CD4-positive, alpha-beta T cell treated with Interleukin-15 for 4 hours (primary cell): ENCODE measurements around the gene PKIB.
"Not testable (repeated sequence)": the region's sequence is repeated elsewhere in the genome, so short reads cannot be mapped to it uniquely, and the experiment has no call there.

Experiments
- DNase-seq: peaks from one replicate; pipeline ENCODE4 v3.0.0-alpha.2; 2020; ENCODE audit warnings: low spot score

Gene PKIB

GRCh38 chr6:122621638-122622037 is 11.4 kb downstream of the PKIB start:
- no peak for DNase-seq

- no peak for DNase-seq
Observed at GRCh38 chr6:122622479-122622878, 12.3 kb downstream of the PKIB start.

- no peak for DNase-seq
Observed at GRCh38 chr6:122623279-122623678, 13.1 kb downstream of the PKIB start.

GRCh38 chr6:122624853-122625252 is 14.6 kb downstream of the PKIB start:
- DNase-seq = no peak

DNA sequence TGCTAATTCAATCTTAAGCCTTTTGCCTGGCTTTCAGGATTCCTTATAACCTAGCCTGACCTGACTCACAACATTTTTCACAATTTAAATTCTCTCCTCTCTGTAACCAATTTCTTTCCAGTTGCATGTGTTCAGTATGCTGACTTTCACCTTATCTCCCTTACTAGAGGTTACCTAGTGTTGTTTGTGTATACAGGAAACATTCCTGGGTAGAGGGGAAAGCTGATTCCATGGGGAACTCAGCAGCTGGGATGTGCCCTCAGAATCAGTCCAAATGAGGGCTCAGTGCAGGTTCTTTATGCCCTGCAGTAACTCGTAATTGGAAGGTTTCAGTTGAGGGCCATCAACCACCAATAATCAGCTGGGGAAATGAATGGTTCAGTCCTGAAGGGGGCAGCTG is 18.5 kb downstream of the PKIB start:
- DNase-seq = no peak

DNA sequence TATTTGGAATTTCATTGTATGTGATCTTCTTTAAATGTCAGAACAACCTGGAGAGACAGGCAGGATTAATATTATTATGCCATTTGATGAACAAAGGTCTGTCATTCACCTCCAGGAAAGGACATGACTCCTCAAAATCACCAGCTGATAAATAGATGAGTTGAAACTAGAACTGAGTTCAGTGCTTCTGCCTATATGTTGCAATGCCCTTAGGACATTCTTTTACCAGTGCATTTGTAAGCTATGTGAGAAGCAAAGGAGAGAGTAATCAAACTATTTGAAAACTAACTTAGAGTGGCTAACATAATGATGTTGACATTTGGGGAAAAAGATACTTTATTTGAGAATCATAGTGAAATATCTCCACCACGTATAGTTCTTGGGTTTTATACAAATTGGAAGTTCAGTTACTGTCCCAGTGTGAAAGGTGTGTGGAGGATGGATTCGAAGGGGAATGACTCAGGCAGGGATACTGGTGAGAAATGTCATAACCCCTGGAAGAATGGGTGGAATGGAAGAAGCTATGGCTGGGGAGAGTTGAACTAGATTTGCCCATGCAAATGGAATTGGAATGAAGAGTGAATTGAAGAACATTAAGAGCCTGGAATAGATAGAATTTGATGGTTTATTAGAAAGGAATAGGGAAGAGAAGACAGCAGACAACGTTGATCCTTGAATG is 21.5 kb downstream of the PKIB start:
- no peak for DNase-seq

GRCh38 chr6:122640366-122640765 is 30.2 kb downstream of the PKIB start:
- no peak for DNase-seq

DNA sequence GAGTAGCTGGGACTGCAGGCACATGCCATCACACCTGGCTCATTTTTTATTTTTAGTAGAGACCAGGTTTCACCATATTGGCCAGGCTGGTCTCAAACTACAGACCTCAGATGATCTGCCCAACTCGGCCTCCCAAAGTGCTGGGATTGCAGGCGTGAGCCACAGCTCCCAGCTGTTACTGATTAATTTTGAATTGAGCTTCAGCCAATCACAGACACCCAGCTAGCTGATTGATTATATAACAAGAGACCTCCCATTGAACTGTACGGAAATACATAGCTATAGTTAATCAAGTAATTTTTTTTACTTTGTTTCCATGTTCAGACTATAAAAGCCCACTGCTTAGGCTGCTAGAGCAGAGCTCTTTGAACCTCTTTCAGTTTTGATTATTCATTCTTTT is 31.6 kb downstream of the PKIB start:
- DNase-seq = no peak

- not testable (repeated sequence) for DNase-seq
Observed at GRCh38 chr6:122642604-122643003, 32.4 kb downstream of the PKIB start.

DNA sequence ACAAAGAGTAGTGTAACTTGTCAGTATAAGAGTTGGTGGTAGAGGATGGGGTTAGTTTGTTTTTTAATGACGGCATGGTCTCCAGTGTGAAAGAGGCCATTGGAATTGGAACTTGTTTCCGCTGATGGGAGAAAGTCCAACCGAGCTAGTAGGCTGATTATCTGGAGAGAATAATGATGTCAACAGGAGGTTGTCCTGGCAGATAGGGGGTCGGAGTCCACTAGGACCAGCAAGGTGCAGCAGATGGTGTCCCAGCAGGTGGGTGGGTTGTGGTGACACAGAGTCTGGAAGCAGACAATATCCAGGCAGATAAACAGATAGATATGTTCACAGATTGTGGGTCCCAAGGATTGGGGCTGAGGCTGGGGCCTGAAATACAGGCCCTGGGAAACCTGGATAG is 35.1 kb downstream of the PKIB start:
- DNase-seq = no peak

- no peak for DNase-seq
Observed at GRCh38 chr6:122647765-122648164, 37.6 kb downstream of the PKIB start.

GRCh38 chr6:122648726-122649125 is 38.5 kb downstream of the PKIB start:
- no peak for DNase-seq

DNA sequence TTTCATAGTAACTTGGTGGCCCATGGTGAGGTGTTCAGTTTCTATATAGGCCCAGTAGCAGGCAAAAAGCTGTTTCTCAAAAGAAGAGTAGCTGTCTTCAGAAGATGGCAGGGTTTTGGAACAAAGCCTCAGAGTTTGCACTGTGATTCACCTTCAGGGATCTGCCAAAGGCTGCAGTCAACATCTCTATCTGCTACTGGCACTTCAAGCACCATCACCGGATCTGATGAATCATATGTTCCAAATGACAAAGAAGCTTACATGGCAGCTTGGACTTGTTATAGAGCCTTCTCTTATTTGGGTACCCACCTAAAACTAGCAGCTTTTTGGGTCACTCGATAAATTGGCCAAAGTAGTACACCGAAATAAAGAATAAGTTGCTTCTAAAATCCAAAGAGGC is 39.5 kb downstream of the PKIB start:
- DNase-seq = no peak

DNA sequence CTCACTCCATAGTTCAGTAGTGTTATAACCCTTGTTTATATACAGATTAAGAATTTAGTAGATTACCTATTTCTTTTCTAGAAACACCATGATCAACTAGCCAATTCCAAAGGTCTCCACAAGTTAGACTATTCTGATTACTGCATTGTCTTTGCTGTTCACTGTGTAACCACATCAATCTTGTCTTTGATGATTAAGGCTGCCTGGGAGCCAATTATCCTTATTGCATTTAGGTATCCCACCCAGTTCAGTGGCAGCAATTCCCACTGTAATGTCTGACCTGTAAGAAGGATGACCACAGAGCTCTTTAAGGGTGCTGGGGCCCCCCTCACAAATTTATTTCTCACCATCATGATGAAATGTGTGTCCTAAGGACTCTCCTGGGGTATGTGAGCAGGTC is 40.2 kb downstream of the PKIB start:
- DNase-seq = no peak

GRCh38 chr6:122651031-122651430 is 40.8 kb downstream of the PKIB start:
- no peak for DNase-seq

- no peak for DNase-seq
Observed at GRCh38 chr6:122651604-122652003, 41.4 kb downstream of the PKIB start.

DNA sequence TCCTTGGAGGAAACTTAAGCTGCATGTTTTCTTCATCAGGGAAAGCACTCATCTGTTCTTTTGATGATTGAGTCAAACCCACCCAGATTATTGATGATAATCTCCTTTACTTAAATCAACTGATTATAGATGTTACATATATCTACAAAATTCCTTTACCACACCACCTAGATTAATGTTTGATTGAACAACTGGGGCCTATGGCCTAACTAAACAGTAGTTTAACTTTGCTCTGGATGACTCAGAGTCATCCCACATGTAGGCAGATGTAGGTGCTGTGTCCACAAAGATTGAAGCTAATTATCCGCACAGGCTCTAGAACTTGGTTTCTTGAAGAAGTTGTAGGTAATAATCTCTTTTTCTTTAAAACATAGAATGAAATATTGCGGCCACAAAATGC is 42.2 kb downstream of the PKIB start:
- DNase-seq = no peak

DNA sequence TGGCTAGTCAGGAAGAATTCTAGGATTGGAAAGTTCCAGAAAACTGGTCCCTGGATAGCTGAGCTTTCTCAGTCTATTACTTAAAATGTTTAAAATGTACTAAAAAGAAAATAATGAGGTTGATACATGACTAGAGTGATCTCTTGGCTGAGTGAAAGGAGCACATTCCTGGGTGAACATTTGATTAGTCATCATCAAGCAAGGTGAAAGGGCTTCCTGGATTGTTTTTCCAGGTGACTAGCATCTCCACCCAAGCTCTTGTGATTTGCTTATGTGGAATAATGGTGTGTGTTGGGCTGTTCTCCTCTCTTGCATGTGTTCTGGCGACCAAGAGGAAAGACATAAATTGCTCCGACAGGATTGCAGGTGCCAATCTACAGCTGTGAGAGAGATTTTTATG is 42.9 kb downstream of the PKIB start:
- DNase-seq = no peak

DNA sequence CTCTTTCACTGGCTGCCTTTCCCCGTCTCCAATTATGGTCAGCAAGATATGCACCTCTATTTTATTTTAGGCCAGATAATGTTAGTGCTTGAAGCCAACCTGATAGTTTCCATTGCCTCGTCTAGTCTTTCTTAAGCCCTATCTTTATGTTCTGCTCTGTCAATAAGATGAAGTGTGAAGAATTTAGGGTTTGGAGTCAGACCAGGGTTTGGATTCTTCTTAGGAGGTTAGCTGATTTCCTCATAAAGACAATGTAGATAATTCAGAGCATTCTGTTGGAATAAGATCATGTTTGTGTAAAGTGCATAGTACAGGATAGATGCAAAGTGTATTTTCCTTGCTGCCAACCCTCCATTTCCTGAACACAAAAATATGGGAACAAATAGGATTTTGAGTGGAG is 43.8 kb downstream of the PKIB start:
- DNase-seq = no peak

DNA sequence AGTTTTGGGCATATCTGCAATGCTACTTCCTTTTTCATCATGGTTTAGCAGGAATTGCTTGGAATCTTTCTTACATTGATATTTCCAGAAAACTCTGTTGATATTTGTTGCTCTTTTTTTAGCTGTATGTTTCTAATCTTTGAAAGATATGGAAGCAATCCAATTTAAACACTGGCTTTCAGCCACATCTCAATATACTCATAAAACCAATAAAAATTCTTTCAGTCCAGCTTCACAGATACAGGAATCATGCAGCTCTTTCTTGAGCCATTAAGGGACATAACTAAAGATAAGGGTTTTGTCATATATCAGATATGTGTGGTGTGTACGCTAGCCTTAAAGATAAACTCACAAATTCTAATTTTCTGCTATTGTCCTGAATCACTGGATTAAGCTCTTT is 47.4 kb downstream of the PKIB start:
- DNase-seq = no peak

DNA sequence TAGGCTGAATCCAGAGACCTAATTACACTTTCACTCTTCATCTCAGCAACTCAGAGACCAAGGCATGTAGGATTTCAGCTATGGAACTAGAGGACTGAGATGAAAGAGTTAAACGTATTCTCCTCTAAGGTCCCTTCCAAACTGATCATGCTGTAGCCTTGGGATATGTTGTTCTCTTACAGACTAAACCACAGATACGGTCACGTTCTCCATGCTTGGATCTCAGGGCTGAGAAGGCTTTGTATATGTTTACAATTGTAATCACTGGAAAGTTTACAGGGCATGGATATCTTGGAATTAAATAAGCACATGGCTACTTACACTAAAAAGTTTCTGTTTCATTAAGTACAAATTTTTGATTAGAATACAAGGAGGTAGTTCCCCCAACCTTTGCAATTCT is 50.1 kb downstream of the PKIB start:
- no peak for DNase-seq

GRCh38 chr6:122663981-122664380 is 53.8 kb downstream of the PKIB start:
- DNase-seq = no peak

- no peak for DNase-seq
Observed at GRCh38 chr6:122665929-122666328, 55.7 kb downstream of the PKIB start.

DNA sequence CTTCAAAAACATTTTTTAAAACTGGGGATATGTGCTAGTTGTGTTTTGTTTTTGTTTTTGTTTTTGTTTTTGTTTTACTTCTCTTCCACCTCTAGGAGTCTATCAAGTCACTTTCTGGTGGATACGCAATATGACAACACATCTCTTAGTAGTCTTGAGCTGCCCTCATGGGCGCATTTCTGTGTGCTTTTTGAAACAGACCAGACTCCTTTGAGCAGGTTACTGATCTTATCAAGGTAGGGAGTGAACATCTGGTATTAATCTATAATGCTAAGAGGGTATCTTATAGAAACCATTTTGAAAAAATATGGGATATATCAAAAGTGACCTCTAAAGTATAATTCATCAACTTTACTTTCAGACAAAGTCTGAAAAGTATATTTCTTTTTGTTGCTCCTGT is 56.2 kb downstream of the PKIB start:
- DNase-seq = no peak

GRCh38 chr6:122669418-122669817 is 59.2 kb downstream of the PKIB start:
- no peak for DNase-seq
